GM21619 (cell line): ENCODE measurements around the gene GARIN5B.
A peak's percentile ranks its signal among the peaks of the same experiment; 100 is the strongest.
"Not testable (repeated sequence)": the region's sequence is repeated elsewhere in the genome, so short reads cannot be mapped to it uniquely, and the experiment has no call there.

Experiments used
- ATAC-seq: cut with Tn5 transposase; IDR thresholded peaks from one replicate; pipeline ENCODE4 v1.9.1; 2021; ENCODE audit not compliant: unreplicated experiment

GARIN5B gene

DNA sequence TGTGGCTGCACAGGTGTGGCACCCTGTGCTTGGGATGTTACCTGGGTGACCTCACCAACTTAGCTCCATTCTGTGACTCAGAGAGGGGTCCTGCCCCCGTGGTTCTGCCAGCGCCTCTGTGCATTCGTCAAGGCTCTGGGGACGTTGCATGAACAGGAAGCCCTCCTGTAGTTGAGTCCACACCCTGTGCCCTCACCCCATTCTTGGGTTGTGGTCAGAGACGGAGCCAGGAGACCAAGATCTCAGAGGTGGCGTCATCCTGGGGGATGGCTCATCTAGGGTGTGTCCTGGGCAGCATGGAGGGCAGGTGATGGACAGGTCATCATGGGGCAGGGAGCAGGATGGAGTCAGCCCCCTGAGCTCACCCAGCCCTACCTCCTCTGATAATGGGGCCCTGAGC, 11.0 kb downstream of the GARIN5B start:
- no peak for ATAC-seq

- no peak for ATAC-seq
Observed at GRCh38 chr19:55350620-55351315, 12.3 kb downstream of the GARIN5B start.

- no peak for ATAC-seq
Observed at GRCh38 chr19:55348317-55349034, 14.6 kb downstream of the GARIN5B start.

DNA sequence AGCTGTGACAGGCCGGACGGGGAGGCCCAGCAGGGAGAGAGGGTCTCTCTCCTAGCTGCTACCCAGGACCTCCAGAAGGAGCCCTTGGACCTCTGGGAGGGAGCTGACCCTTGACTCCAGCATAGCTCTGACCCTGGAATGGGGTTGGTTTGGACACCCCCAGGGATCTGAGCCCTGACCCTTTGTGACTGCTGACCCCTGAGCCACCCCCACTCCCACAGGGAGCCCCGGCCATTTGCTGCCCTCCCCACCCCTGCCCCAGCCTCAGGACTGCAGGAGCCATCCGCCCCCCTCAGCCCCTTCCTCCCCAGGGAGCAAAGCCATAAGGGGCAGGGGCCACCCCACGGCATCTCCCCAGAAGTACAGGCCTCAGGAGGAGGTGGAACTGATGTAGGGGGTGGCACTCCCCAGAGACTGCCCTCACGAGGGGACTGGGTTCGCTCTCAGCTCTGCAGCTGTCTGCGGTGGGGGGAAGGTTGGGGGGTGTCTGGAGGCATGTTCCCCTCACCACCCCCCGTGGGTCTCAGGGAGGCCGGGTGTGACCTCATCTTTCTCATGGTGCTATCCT, 15.5 kb downstream of the GARIN5B start:
- ATAC-seq, result no peak

- ATAC-seq, result no peak
Observed at GRCh38 chr19:55346725-55347441, 16.2 kb downstream of the GARIN5B start.

GRCh38 chr19:55345818-55346724, 17.0 kb downstream of the GARIN5B start:
- no peak for ATAC-seq

DNA sequence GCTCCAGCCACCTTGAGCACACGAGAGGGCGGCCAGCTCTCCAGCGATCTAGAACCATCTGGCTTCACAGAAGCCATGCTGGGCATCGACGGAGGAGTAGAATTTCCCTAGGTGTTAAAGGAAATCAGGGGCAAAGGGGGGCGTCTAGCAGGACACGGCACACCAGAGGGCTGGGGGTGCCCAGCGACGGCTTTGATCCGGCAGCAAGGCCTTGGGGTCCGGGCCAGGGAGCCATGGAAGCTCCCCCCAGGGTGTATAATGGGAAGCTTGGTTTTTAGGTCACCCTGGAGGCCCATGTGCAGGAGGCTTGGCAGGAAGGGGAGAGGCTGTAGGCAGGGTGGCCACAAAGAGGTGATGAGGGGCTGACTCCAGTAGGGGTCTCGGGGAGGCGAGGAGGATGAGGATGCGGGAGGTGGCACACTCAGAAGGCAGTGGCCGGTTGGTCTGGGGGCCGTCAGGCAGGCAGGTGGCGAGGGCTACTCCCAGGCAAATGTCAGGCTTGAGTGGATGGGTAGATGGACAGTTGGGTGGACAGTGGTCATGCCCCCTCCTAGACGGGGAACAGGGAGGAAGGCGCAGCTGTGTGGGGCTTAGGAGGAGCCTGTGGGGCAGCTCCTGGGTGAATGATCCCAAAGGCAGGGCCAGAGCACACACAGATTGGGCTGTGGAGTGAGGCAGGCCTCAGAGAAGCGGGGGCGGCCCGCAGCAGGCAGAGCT, 17.8 kb downstream of the GARIN5B start:
- no peak for ATAC-seq

- ATAC-seq, result no peak
Observed at GRCh38 chr19:55344444-55344843, 18.6 kb downstream of the GARIN5B start.

GRCh38 chr19:55341595-55342531, 21.2 kb downstream of the GARIN5B start:
- no peak for ATAC-seq

DNA sequence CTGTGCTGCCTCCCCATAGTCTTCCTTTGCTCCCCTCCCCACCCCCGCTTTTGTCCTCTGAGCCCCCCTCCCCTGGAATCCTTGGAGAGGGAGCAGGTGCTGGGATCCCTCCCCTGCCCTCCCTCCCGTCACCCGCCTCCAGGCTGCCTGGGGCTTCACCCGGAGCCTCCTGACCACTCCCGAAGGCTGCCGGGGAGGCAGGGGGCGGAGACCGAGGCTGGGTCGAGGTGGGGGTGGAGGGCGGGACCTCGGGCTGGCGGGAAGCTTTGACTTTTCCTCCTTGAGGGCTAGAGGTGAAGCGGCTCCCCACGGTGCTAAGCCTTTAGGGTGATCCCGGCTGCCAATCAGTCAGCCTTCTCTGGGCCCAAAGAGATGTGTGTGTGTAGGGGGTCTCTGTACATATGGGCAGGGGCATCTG, 21.9 kb downstream of the GARIN5B start:
- ATAC-seq, result no peak

DNA sequence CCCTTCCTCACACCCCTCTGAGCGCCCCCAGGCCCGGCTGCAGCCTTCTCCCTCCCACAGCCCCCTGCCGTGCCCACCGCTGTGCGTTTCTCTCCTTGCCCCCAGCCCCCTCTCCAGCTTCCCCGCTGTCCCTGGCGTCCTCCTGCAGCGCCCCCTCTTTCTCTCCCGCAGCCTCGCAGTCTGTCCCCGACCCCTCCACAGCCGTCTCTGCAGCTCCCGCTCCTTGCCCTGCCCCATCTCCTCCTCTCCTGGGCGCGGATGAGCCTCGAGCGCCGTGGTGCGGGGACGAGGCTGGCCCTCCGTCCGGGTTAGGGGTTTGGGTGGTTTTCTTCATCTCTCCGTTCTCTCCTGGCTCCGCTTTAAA, 22.3 kb downstream of the GARIN5B start:
- ATAC-seq, result no peak

- ATAC-seq, result no peak
Observed at GRCh38 chr19:55339889-55340783, 22.9 kb downstream of the GARIN5B start.

GRCh38 chr19:55339105-55339888, 23.8 kb downstream of the GARIN5B start, which contains the start of gene KMT5C:
KMT5C (plus strand) TSS chr19:55339876; CDS start chr19:55341937, 2,061 bp downstream.
- ATAC-seq, result peak; percentile 76

DNA sequence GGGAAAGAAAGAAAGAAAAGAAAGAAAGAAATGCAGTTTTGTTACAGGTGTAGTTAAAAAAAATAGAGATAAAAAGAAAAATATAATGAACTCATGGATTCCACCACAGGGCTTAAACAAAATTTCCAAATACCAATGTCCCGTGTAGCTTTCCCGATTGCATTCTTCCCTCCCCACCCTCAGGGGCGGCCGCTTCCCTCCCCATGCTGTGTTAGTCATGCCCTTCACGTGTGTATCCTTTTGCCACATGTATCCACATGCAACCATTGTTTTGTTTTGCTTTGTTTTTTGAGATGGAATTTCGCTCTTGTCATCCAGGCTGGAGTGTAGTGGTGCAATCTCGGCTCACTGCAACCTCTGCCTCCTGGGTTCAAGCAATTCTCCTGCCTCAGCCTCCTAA, 27.0 kb downstream of the GARIN5B start:
- ATAC-seq, result no peak

- ATAC-seq, result no peak
Observed at GRCh38 chr19:55333870-55334269, 29.2 kb downstream of the GARIN5B start.

DNA sequence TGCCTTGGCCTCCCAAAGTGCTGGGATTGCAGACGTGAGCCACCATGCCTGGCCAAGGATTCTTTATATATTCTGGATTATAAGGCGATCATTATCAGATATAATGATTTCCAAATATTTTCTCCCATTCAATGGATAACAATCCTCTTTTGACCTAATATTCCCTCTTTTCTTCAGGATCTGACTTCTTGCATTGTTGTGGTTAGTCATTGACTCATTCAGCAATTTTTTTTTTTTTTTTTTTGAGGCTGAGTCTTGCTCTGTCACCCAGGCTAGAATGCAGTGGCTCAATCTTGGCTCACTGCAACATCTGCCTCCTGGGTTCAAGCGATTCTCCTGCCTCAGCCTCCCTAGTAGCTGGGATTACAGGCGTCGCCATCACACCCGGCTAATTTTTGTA, 33.3 kb downstream of the GARIN5B start:
- not testable (repeated sequence) for ATAC-seq

DNA sequence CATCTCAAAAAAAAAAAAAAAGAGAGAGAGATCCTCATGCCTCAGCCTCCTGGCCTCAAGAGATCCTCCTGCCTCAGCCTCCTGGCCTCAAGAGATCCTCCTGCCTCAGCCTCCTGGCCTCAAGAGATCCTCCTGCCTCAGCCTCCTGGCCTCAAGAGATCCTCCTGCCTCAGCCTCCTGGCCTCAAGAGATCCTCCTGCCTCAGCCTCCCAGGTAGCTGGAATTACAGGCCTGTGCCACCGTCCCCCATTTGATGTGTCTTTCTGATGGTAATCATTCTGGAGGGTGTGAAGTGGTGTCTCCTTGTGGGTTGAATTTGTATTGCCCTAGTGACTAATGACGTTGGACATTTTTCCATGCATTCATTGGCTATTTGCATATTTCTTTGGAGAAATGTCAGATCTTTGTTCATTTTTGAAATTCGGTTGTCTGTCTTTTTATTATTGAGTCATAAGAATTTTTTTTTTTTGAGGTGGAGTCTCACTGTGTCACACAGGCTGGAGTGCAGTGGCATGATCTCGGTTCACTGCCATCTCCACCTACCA, 34.2 kb downstream of the GARIN5B start:
- not testable (repeated sequence) for ATAC-seq
